ENCODE measurements around the gene ADIPOQ. TPM values are rescaled to one million over a fixed set of nuclear protein-coding genes. Genes with fewer than 3 reads are reported as not detected.
"Not testable (repeated sequence)": the region's sequence is repeated elsewhere in the genome, so short reads cannot be mapped to it uniquely, and the experiment has no call there.

ADIPOQ gene
- total RNA-seq, 1 experiment from 2014 or later, result not detected

- TF ChIP-seq, protein P1, sequence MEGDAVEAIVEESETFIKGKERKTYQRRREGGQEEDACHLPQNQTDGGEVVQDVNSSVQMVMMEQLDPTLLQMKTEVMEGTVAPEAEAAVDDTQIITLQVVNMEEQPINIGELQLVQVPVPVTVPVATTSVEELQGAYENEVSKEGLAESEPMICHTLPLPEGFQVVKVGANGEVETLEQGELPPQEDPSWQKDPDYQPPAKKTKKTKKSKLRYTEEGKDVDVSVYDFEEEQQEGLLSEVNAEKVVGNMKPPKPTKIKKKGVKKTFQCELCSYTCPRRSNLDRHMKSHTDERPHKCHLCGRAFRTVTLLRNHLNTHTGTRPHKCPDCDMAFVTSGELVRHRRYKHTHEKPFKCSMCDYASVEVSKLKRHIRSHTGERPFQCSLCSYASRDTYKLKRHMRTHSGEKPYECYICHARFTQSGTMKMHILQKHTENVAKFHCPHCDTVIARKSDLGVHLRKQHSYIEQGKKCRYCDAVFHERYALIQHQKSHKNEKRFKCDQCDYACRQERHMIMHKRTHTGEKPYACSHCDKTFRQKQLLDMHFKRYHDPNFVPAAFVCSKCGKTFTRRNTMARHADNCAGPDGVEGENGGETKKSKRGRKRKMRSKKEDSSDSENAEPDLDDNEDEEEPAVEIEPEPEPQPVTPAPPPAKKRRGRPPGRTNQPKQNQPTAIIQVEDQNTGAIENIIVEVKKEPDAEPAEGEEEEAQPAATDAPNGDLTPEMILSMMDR (conservative IDR thresholded peaks at IDR 0.05), result no peak
- no peak for DNase-seq
- no peaks in the 10 kb centered on the region for H3K9me3 ChIP-seq (ENCODE audit: control insufficient read depth, low read depth, low read length)
- Mint-ChIP-seq H3K9me3 (peaks cover 16 to 17% of the 10 kb centered on the region in 2 experiments), H3K27ac (no peak overlapping the region), H3K4me3 (no peak overlapping the region), H3K4me1 (peaks cover 55 to 61% of the 10 kb centered on the region in 2 experiments), H3K36me3 (ENCODE audit: insufficient read depth in 1 of 3, low read depth in 3 of 3) (peaks cover 6 to 13% (median 12%) of the 10 kb centered on the region in 3 experiments; a peak in 6 of 7 replicates), H3K27me3 (ENCODE audit: low read depth) (peaks cover 2% of the 10 kb centered on the region; the same call in 1 of the 2 replicates)
- no peak overlapping the region for H2BK5ac ChIP-seq (ENCODE audit: insufficient read length, low read length)
- peaks cover 11% of the 10 kb centered on the region; the same call in 1 of the 2 replicates for H3K4me1 ChIP-seq (ENCODE audit: insufficient read depth, low read length)
- H3K56ac ChIP-seq (ENCODE audit: insufficient read length, low read depth, low read length), result no peak overlapping the region
- H2BK120ac ChIP-seq (ENCODE audit: low read depth, low read length, poor library complexity, severe bottlenecking), result no peak overlapping the region
- no peaks in the 10 kb centered on the region for H3K79me1 ChIP-seq (ENCODE audit: insufficient read depth, low read depth, low read length, poor library complexity, severe bottlenecking)
- H3K18ac ChIP-seq (ENCODE audit: insufficient read length, low read depth, low read length), result no peak overlapping the region
- H3T11ph ChIP-seq (ENCODE audit: low read length), result no peak overlapping the region
- no peak overlapping the region for H3K4ac ChIP-seq (ENCODE audit: low read depth, low read length)
- H3K27me3 ChIP-seq (ENCODE audit: insufficient read depth, low read length), result no peaks in the 10 kb centered on the region
- H4K91ac ChIP-seq (ENCODE audit: insufficient read length, low read depth, low read length), result no peak overlapping the region
- no peak overlapping the region for H4K5ac ChIP-seq (ENCODE audit: insufficient read length, low read depth, low read length)
- no peak overlapping the region for H2BK12ac ChIP-seq (ENCODE audit: insufficient read length, low read depth, low read length)
- H3K79me2 ChIP-seq (ENCODE audit: insufficient read depth, low read length), result no peaks in the 10 kb centered on the region
- no peak overlapping the region for H2AFZ ChIP-seq (ENCODE audit: low read length)
- H4K8ac ChIP-seq (replicated peaks; ENCODE audit: insufficient read length, low read depth, low read length), result no peak overlapping the region
- H3K4me2 ChIP-seq (ENCODE audit: insufficient read depth, insufficient read length, low read length), result no peak overlapping the region
- H3K27ac ChIP-seq (ENCODE audit: insufficient read length, low read depth, low read length), result no peak overlapping the region
- no peak overlapping the region for H3K9ac ChIP-seq (ENCODE audit: extremely low read depth, insufficient read length, low read length)
- no peak overlapping the region for H3K14ac ChIP-seq (ENCODE audit: insufficient read depth, low read length)
- no peaks in the 10 kb centered on the region for H3K23me2 ChIP-seq (ENCODE audit: insufficient read length, low read depth, low read length, poor library complexity, severe bottlenecking)
- H2BK20ac ChIP-seq (ENCODE audit: low read depth, low read length, poor library complexity, severe bottlenecking), result no peak overlapping the region
- no peak overlapping the region for H3K23ac ChIP-seq (ENCODE audit: insufficient read length, low read depth, low read length)
- H2BK15ac ChIP-seq (ENCODE audit: low read depth, low read length), result no peak overlapping the region
- H4K20me1 ChIP-seq (ENCODE audit: control insufficient read depth, insufficient read depth, insufficient read length), result no peaks in the 10 kb centered on the region
- H2AK5ac ChIP-seq (ENCODE audit: insufficient read length, low read length), result no peak overlapping the region
Measured at GRCh38 chr3:186890911-186891310, 48.4 kb downstream of the ADIPOQ start.

DNA sequence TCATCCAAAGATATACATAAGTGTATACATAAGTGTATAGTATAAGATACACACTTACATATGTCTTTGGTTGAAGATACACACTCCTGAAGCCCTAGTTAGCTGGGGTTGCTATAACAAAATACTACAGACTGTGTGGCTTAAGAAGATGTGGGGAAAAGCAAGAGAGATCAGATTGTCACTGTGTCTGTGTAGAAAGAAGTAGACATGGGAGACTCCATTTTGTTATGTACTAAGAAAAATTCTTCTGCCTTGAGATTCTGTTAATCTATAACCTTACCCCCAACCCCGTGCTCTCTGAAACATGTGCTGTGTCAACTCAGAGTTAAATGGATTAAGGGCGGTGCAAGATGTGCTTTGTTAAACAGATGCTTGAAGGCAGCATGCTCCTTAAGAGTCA, 50.6 kb downstream of the ADIPOQ start:
- peaks cover 11% of the 10 kb centered on the region; the same call in 1 of the 2 replicates for H3K4me1 ChIP-seq (ENCODE audit: insufficient read depth, low read length)
- H2AK5ac ChIP-seq (ENCODE audit: insufficient read length, low read length); H3K9ac ChIP-seq (ENCODE audit: extremely low read depth, insufficient read length, low read length); H3K27me3 Mint-ChIP-seq (ENCODE audit: low read depth); H3K18ac ChIP-seq (ENCODE audit: insufficient read length, low read depth, low read length); H4K91ac ChIP-seq (ENCODE audit: insufficient read length, low read depth, low read length); H2BK5ac ChIP-seq (ENCODE audit: insufficient read length, low read length); H4K5ac ChIP-seq (ENCODE audit: insufficient read length, low read depth, low read length); H3K4me2 ChIP-seq (ENCODE audit: insufficient read depth, insufficient read length, low read length); H2BK20ac ChIP-seq (ENCODE audit: low read depth, low read length, poor library complexity, severe bottlenecking); H4K8ac ChIP-seq (replicated peaks; ENCODE audit: insufficient read length, low read depth, low read length); H3K27ac ChIP-seq (ENCODE audit: insufficient read length, low read depth, low read length); H2BK120ac ChIP-seq (ENCODE audit: low read depth, low read length, poor library complexity, severe bottlenecking); H3K4me3 Mint-ChIP-seq; H4K20me1 ChIP-seq (ENCODE audit: control insufficient read depth, insufficient read depth, insufficient read length); H3K9me3 ChIP-seq (ENCODE audit: control insufficient read depth, low read depth, low read length); H3K4ac ChIP-seq (ENCODE audit: low read depth, low read length); H3K23ac ChIP-seq (ENCODE audit: insufficient read length, low read depth, low read length); H3T11ph ChIP-seq (ENCODE audit: low read length); H2AFZ ChIP-seq (ENCODE audit: low read length); H3K79me2 ChIP-seq (ENCODE audit: insufficient read depth, low read length); H3K23me2 ChIP-seq (ENCODE audit: insufficient read length, low read depth, low read length, poor library complexity, severe bottlenecking); H3K56ac ChIP-seq (ENCODE audit: insufficient read length, low read depth, low read length); DNase-seq; H3K14ac ChIP-seq (ENCODE audit: insufficient read depth, low read length); H2BK15ac ChIP-seq (ENCODE audit: low read depth, low read length); H2BK12ac ChIP-seq (ENCODE audit: insufficient read length, low read depth, low read length); H3K79me1 ChIP-seq (ENCODE audit: insufficient read depth, low read depth, low read length, poor library complexity, severe bottlenecking); H3K27me3 ChIP-seq (ENCODE audit: insufficient read depth, low read length): not testable (repeated sequence)
- H3K36me3 Mint-ChIP-seq (ENCODE audit: insufficient read depth in 1 of 3, low read depth in 3 of 3), result peaks cover 11 to 19% (median 16%) of the 10 kb centered on the region in 3 experiments
- WGBS (ENCODE audit: extremely low coverage, insufficient read length, low lambda C conversion rate), result no CpG with 5 or more reads among the region's 2 CpGs
- peaks cover 16 to 22% of the 10 kb centered on the region in 2 experiments for H3K9me3 Mint-ChIP-seq
- peak overlapping the region in 2 of 3 experiments; percentile 55 to 97; a peak in 3 of 7 replicates for H3K27ac Mint-ChIP-seq
- peaks cover 58 to 65% of the 10 kb centered on the region in 2 experiments for H3K4me1 Mint-ChIP-seq

All from H9 (cell line).